ENCODE measurements around the gene PKN3. TPM values are rescaled to one million over a fixed set of nuclear protein-coding genes. Genes with fewer than 3 reads are reported as not detected.

Gene PKN3
- total RNA-seq, 2 donors from 2014 or later: 26.0 to 27.2 TPM

GRCh38 chr9:128683340-128684064, 18.8 kb upstream of the PKN3 start:
- Mint-ChIP-seq H3K36me3 (ENCODE audit: low read depth) (peaks cover 18% of the 10 kb centered on the region), H3K27me3 (ENCODE audit: insufficient read depth) (no peaks in the 10 kb centered on the region)
- 0% methylated on average over 14 to 21 of the region's 21 CpGs for WGBS, 2 experiments (ENCODE audit: insufficient coverage in 1 of 2, insufficient read length in 1 of 2)

GRCh38 chr9:128684065-128684324, 18.3 kb upstream of the PKN3 start:
- peak overlapping the region; percentile 95 for H3K4me3 Mint-ChIP-seq
- H3K9me3 Mint-ChIP-seq: peaks cover 6% of the 10 kb centered on the region
- Histone ChIP-seq H3K27ac (ENCODE audit: low read depth, low read length) (peak overlapping the region; percentile 64), H3K4me3 (ENCODE audit: low read length) (peak overlapping the region; percentile 95), H3K9ac (ENCODE audit: extremely low read depth, low read length, poor library complexity, severe bottlenecking) (peak overlapping the region; percentile 93), H3K36me3 (ENCODE audit: control insufficient read depth, insufficient read depth, low read length) (peaks cover 5% of the 10 kb centered on the region), H3K4me1 (ENCODE audit: control insufficient read depth, insufficient read depth, low read length) (peaks cover 11% of the 10 kb centered on the region), H3K27me3 (ENCODE audit: control insufficient read depth, insufficient read depth, low read length, poor library complexity, severe bottlenecking) (no peaks in the 10 kb centered on the region), H3K9me3 (ENCODE audit: control insufficient read depth, low read length) (no peaks in the 10 kb centered on the region)
- DNase-seq: no peak
- no peaks in the 10 kb centered on the region for H3K27me3 Mint-ChIP-seq (ENCODE audit: insufficient read depth)
- no peak for TF ChIP-seq CTCF (conservative IDR thresholded peaks at IDR 0.05)
- peak overlapping the region; percentile 98 for H3K27ac Mint-ChIP-seq
- WGBS, 2 experiments (ENCODE audit: insufficient coverage in 1 of 2, insufficient read length in 1 of 2): 0% methylated on average over 3 of the region's 3 CpGs; no CpG with 5 or more reads in 1 of the 2 experiments
- H3K36me3 Mint-ChIP-seq (ENCODE audit: low read depth): peaks cover 18% of the 10 kb centered on the region
- peaks cover 40% of the 10 kb centered on the region for H3K4me1 Mint-ChIP-seq

More at GRCh38 chr9:128683340-128684064, 18.8 kb upstream of the PKN3 start:
- Histone ChIP-seq H3K36me3 (ENCODE audit: control insufficient read depth, insufficient read depth, low read length) (peaks cover 5% of the 10 kb centered on the region), H3K27me3 (ENCODE audit: control insufficient read depth, insufficient read depth, low read length, poor library complexity, severe bottlenecking) (no peaks in the 10 kb centered on the region), H3K9me3 (ENCODE audit: control insufficient read depth, low read length) (no peaks in the 10 kb centered on the region), H3K4me1 (ENCODE audit: control insufficient read depth, insufficient read depth, low read length) (peaks cover 11% of the 10 kb centered on the region), H3K4me3 (ENCODE audit: low read length) (peak overlapping the region; percentile 95), H3K9ac (ENCODE audit: extremely low read depth, low read length, poor library complexity, severe bottlenecking) (peak overlapping the region; percentile 93), H3K27ac (ENCODE audit: low read depth, low read length) (peak overlapping the region; percentile 79)
- Mint-ChIP-seq H3K4me3 (peak overlapping the region; percentile 95), H3K27ac (peak overlapping the region; percentile 98), H3K4me1 (peaks cover 40% of the 10 kb centered on the region), H3K9me3 (peaks cover 6% of the 10 kb centered on the region)
- DNase-seq: peak; percentile 97
- TF ChIP-seq CTCF (conservative IDR thresholded peaks at IDR 0.05): no peak

- Histone ChIP-seq H3K27me3 (ENCODE audit: control insufficient read depth, insufficient read depth, low read length, poor library complexity, severe bottlenecking) (no peaks in the 10 kb centered on the region), H3K27ac (ENCODE audit: low read depth, low read length) (peak overlapping the region; percentile 64), H3K4me1 (ENCODE audit: control insufficient read depth, insufficient read depth, low read length) (peaks cover 11% of the 10 kb centered on the region), H3K36me3 (ENCODE audit: control insufficient read depth, insufficient read depth, low read length) (peaks cover 5% of the 10 kb centered on the region), H3K9me3 (ENCODE audit: control insufficient read depth, low read length) (no peaks in the 10 kb centered on the region), H3K9ac (ENCODE audit: extremely low read depth, low read length, poor library complexity, severe bottlenecking) (peak overlapping the region; percentile 93), H3K4me3 (ENCODE audit: low read length) (peak overlapping the region; percentile 95)
- TF ChIP-seq CTCF (conservative IDR thresholded peaks at IDR 0.05): no peak
- Mint-ChIP-seq H3K4me1 (peaks cover 40% of the 10 kb centered on the region), H3K27me3 (ENCODE audit: insufficient read depth) (no peaks in the 10 kb centered on the region), H3K4me3 (peak overlapping the region; percentile 95), H3K36me3 (ENCODE audit: low read depth) (peaks cover 18% of the 10 kb centered on the region), H3K27ac (peak overlapping the region; percentile 98), H3K9me3 (peaks cover 6% of the 10 kb centered on the region)
- peak; percentile 94 for DNase-seq
- WGBS, 2 experiments (ENCODE audit: insufficient coverage in 1 of 2, insufficient read length in 1 of 2): 0 to 2% methylated on average over 12 to 15 of the region's 15 CpGs
These were observed 17.7 kb upstream of the PKN3 start for GRCh38 chr9:128684325-128685199.
